Forelimb muscle (tissue), 1 donor: ENCODE measurements around the gene CCDC85A. TPM values are rescaled to one million over a fixed set of nuclear protein-coding genes. Genes with fewer than 3 reads are reported as not detected.

ENCODE experiments used
- DNase-seq: peaks from one replicate; pipeline ENCODE4 v3.0.0-alpha.2; 2013; ENCODE audit warnings: low read depth
- polyA plus RNA-seq: library from polyadenylated mRNA; unstranded; fragments of 120-200 nt; gene quantifications from one replicate; pipeline ENCODE4 v1.2.1, GENCODE V29; 2013; ENCODE audit not compliant: insufficient read length

The CCDC85A gene
- polyA plus RNA-seq, 1 donor = 3.2 TPM

- DNase-seq = no peak
Measured at GRCh38 chr2:56361844-56362243, 178.1 kb downstream of the CCDC85A start.

- DNase-seq = no peak
Measured at GRCh38 chr2:56364902-56365301, 181.1 kb downstream of the CCDC85A start.

- no peak for DNase-seq
Measured at GRCh38 chr2:56369316-56369715, 185.5 kb downstream of the CCDC85A start.

GRCh38 chr2:56372071-56372656 is 188.4 kb downstream of the CCDC85A start:
- DNase-seq = no peak

GRCh38 chr2:56375251-56375650 is 191.5 kb downstream of the CCDC85A start:
- DNase-seq = no peak

GRCh38 chr2:56376699-56377665 is 193.2 kb downstream of the CCDC85A start:
- no peak for DNase-seq

- DNase-seq = no peak
Measured at GRCh38 chr2:56379066-56379465, 195.3 kb downstream of the CCDC85A start.

- no peak for DNase-seq
Measured at GRCh38 chr2:56380861-56381260, 197.1 kb downstream of the CCDC85A start.

- DNase-seq = no peak
Measured at GRCh38 chr2:56382466-56382865, 198.7 kb downstream of the CCDC85A start.

GRCh38 chr2:56386657-56387056 is 202.9 kb downstream of the CCDC85A start:
- no peak for DNase-seq

GRCh38 chr2:56390644-56391043 is 206.9 kb downstream of the CCDC85A start:
- DNase-seq = no peak

GRCh38 chr2:56410140-56410539 is 226.3 kb downstream of the CCDC85A start:
- DNase-seq = no peak

- no peak for DNase-seq
Measured at GRCh38 chr2:56416500-56417176, 232.8 kb downstream of the CCDC85A start.
